ENCODE data around the gene RSRC1.

Gene RSRC1

GRCh38 chr3:158085931-158086330, 24.0 kb upstream of the RSRC1 start:
- TF ChIP-seq, protein P1, sequence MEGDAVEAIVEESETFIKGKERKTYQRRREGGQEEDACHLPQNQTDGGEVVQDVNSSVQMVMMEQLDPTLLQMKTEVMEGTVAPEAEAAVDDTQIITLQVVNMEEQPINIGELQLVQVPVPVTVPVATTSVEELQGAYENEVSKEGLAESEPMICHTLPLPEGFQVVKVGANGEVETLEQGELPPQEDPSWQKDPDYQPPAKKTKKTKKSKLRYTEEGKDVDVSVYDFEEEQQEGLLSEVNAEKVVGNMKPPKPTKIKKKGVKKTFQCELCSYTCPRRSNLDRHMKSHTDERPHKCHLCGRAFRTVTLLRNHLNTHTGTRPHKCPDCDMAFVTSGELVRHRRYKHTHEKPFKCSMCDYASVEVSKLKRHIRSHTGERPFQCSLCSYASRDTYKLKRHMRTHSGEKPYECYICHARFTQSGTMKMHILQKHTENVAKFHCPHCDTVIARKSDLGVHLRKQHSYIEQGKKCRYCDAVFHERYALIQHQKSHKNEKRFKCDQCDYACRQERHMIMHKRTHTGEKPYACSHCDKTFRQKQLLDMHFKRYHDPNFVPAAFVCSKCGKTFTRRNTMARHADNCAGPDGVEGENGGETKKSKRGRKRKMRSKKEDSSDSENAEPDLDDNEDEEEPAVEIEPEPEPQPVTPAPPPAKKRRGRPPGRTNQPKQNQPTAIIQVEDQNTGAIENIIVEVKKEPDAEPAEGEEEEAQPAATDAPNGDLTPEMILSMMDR (conservative IDR thresholded peaks at IDR 0.05; ENCODE audit: low read depth) = no peak
- ChIA-PET POLR2A (ENCODE audit: low non-redundant PET) (no interaction called here), CTCF (no interaction called here)
- no peak overlapping the region for H3K27ac ChIP-seq
- DNase-seq (ENCODE audit: low spot score) = no peak

GRCh38 chr3:158086361-158086760, 23.5 kb upstream of the RSRC1 start:
- no peak overlapping the region for H3K27ac ChIP-seq
- ChIA-PET POLR2A (ENCODE audit: low non-redundant PET) (no interaction called here), CTCF (no interaction called here)
- TF ChIP-seq, protein P1 (conservative IDR thresholded peaks at IDR 0.05; ENCODE audit: low read depth) = no peak
- DNase-seq (ENCODE audit: low spot score) = no peak

- ChIA-PET CTCF (no interaction called here), POLR2A (ENCODE audit: low non-redundant PET) (no interaction called here)
- DNase-seq (ENCODE audit: low spot score) = no peak
- no peak overlapping the region for H3K27ac ChIP-seq
- TF ChIP-seq, protein P1 (conservative IDR thresholded peaks at IDR 0.05; ENCODE audit: low read depth) = no peak
Measured at GRCh38 chr3:158086776-158087175, 23.1 kb upstream of the RSRC1 start.

- ChIA-PET CTCF (interaction anchor here (0.6 to 1.0 kb wide), 2 partner anchors 222 to 504 kb away, joined by 3 read pairs; no protein-coding TSS in a partner anchor), POLR2A (ENCODE audit: low non-redundant PET) (no interaction called here)
- no peak for DNase-seq (ENCODE audit: low spot score)
- TF ChIP-seq, protein P1 (conservative IDR thresholded peaks at IDR 0.05; ENCODE audit: low read depth) = peak; percentile 5; the same call in 1 of the 2 replicates
- no peak overlapping the region for H3K27ac ChIP-seq
Measured at GRCh38 chr3:158091531-158091930, 18.4 kb upstream of the RSRC1 start.

GRCh38 chr3:158093526-158093925, 16.4 kb upstream of the RSRC1 start:
- TF ChIP-seq, protein P1 (conservative IDR thresholded peaks at IDR 0.05; ENCODE audit: low read depth) = no peak
- ChIA-PET CTCF (no interaction called here), POLR2A (ENCODE audit: low non-redundant PET) (no interaction called here)
- DNase-seq (ENCODE audit: low spot score) = no peak
- H3K27ac ChIP-seq = no peak overlapping the region

DNA sequence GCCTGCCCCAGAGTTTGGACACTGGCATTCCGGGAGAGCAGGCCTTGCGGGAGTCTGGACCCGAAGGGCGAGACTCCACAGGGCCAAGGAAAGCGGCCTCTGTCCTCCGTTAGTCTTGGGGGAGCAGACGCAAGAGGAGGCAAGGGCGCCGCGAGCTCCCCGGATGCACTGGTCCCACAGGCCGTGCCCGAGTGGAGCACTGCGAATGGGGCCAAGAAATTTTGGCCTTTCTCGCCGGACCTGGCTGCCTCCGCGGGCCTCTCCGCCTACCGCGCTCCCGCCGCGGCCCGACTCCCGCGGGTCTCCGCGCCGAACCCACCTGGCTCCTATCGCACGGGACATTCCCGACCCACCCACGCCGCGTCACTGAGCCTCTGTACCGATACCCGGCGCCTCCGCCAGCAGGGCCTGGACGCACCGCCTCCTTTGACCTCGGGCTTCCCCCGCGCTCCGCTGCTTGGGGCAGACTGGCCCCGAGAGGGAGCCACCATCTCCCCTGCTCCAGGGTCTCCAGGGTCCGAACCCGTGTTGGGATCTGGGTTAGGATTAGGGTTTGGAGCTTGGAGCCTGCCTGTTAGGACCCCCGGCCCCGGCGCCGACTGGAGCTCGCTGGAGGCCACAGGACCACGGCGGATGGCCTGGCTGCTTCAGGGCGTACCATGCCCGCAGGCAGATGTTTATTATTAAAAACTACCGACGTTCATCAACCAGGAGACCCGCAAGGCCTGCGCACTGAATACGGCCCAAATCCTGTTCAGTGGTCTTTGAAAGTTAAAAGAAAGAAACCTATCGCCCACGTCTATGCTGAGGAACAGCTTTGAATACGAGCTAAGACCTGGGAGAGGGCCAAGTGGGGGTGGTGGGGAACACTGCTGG, 15.4 kb upstream of the RSRC1 start:
- DNase-seq (ENCODE audit: low spot score) = no peak
- TF ChIP-seq, protein P1 (conservative IDR thresholded peaks at IDR 0.05; ENCODE audit: low read depth) = no peak
- POLR2A ChIA-PET (ENCODE audit: low non-redundant PET) = no interaction called here
- no peak overlapping the region for H3K27ac ChIP-seq
- CTCF ChIA-PET = interaction anchor here (0.6 to 0.7 kb wide), 2 partner anchors 339 to 1801 kb away, joined by 3 to 5 read pairs; no protein-coding TSS in a partner anchor

All from RWPE1 (cell line).